Inflammatory macrophage (primary cell): Measurements from ENCODE around the gene TMEM253.
A peak's percentile ranks its signal among the peaks of the same experiment; 100 is the strongest.

ENCODE experiments used
- DNase-seq, 2 donors: peaks; one replicate each; pipeline ENCODE4 v3.0.0-alpha.2; 2020 to 2022

The TMEM253 gene

GRCh38 chr14:21090940-21091663 lies 9.8 kb upstream of the TMEM253 start:
- DNase-seq, result no peak

- no peak for DNase-seq
These were observed 9.0 kb upstream of the TMEM253 start for GRCh38 chr14:21091821-21092272.

- DNase-seq, result peak; percentile 74 to 81
These were observed 8.4 kb upstream of the TMEM253 start for GRCh38 chr14:21092273-21093011.

GRCh38 chr14:21093018-21093417 lies 7.8 kb upstream of the TMEM253 start:
- DNase-seq, result no peak

DNA sequence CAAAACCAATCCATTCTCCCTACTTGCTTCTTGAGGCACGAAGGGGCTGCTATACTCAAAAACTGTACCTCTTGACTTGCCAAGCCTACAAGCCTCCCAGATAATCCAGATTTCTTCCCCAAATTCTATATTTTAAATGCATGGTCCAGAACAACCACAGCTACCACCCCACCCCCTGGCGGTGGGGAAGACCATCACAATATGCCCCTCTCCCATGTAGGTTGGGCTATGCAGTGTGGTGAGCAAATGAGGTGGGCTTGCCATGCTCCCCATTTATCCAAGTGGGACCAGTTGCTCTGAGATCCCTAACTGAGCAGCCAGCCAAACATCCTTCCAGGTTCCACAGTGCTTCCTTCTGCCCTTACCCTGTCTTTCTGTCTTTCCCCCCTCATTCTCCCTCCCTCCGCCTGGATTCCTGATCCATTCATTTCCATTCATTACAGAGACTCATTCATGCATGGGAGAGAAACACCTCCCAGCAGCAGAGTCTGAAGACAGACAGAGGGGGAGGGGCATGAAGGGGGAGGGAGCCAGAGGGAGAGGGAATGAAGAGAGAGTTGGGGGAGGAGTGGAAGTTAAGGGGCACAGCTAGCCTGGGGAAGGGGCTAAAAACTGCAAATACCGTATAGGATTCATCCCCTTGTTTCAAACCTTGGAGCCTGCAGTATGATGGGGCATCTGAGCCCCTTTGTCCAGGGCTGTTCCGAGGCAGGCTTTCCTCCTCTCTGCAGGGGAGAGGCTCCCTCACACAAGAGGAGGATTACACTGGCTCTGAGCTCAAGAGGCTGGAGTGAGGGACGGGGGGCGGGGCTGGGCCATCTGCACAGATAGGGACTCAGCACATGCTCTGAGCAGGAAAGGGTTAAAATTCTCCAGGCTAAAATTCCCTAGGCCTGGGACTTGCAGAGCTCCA lies 6.8 kb upstream of the TMEM253 start:
- no peak for DNase-seq

DNA sequence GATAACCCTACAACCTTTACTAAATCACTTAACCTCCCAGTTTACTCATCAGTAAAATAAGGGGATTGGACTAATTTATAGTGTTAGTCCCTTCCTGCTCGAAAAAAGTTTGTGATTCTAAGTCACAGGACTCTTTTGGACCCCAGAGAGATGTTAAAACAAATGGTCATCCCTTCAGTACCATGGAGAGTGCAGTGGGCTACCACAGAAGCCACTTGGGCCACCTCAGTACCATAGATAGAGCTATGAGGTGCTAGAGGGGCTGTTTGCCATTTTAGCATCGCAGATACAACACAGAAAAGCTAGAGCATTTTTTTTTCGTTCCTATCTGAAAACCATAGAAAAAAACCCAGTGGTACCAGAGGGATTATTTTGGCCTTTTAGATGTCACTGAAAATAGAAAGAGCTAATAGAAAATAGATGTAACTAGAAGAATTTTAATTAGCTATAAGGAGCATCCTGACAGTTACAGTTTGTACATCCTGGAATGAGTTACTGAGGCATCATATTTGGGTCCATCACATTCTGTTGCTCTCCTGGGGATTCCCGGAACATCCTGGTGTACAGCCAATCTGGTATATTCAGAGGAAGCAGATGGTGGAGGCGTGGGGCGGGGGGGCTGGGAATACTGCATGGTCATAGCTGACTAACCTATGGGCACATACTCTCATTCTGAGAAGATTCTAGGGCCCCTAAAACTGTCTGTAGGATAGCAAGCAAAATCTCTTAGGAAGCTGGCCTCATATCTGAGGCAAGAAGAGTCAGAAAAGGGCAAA lies 5.2 kb upstream of the TMEM253 start:
- no peak for DNase-seq

- DNase-seq, result no peak
These were observed 4.4 kb upstream of the TMEM253 start for GRCh38 chr14:21096438-21096837.

DNA sequence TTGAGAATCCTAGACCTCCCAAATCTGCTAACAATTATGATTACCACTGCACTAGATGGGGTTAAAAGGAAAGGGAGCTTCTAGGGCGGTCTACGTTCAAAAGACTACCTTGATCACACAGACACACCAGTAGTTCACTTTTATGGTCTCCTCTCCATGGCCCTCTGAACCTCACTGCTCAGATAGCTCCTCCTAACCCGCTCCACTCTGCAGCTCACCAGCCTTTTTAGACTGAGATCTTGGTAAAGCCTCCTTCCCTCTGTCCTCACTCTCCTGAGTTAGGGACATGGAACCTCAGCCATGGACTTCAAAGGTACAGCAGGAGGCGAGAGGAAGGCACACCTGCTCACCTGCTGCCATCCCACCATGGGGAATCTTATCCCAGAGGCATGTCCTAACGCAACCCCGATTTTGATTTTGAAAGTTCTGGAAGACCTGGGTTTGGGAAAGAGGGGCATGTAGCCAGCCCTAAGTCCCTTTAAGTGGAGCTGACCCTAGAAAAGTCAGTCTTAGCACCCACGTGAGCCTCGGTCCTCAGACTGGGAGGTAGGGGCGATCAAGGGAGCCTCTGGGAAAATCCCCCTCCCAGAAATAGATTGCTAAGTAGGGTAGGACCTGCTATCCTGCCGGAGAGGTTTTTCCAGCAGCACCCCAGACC lies 3.8 kb upstream of the TMEM253 start:
- DNase-seq, result no peak

- peak; percentile 12 to 52 for DNase-seq
These were observed 3.2 kb upstream of the TMEM253 start for GRCh38 chr14:21097636-21098075.

DNA sequence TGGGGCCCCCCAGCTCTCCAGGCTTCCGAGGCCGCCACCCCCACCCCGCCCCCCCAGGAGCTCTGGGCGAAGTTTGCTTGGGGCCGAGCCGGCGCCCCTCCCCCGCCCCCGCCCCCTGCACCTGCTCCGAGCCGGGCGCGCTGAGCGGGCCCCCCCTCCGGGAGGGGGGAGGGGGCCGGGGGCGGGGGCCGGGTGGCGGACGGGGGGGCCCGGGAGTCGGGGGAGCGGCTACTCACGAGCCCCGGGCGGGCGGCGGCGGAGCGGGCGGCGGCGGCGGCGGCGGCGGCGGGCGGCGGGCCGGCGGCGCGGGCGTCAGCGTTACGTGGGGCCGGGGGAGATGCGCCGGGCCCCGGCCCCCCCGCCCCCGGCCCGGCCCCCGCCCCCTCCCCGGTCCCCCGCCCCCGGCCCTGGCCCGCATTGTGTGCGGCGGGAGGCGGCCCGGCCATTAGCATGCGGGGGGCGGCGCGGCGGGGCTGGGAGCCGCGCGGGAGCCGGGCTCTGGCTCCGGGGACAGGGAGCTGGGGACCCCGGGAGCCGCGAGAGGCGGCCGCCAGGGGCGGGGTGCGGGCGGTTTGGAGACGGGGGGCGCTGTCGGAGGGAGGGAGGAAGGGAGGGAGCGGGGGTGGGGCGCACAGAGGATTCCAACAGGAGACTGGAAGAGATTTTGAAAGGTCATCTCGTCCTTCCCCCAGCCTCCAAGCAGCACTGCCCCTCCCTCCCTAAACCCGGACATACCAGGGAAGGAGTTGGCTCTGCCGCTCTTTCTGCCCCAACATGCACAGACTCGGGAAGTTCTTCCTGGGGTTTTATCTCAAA lies 2.6 kb upstream of the TMEM253 start, which contains the start of gene ZNF219:
TSS of gene ZNF219 (minus strand) at position 580 of the 816 bp plus-strand sequence. CDS start 5,064 bp downstream, outside the sequence.
- peak; percentile 25 to 46 for DNase-seq

GRCh38 chr14:21098892-21099595 lies 1.8 kb upstream of the TMEM253 start:
- DNase-seq, result no peak

DNA sequence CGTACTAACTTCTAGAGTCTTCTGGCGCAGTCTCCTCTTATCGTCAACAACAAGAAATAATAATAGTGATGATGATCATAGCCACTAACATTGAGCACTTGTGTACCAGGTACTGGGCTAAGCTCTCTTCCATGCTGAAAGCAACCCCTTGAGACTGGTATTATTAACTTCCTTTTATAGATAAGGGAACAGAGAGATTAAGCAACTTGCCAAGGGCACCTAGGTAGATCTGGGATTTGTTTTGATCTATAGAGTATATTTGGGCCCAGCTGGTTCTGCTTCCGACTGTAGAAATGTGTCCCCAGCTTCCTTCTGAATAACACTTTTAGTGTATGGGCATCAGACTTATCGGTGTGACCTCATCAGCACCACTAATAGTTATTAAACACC lies 1.3 kb upstream of the TMEM253 start:
- no peak for DNase-seq

DNA sequence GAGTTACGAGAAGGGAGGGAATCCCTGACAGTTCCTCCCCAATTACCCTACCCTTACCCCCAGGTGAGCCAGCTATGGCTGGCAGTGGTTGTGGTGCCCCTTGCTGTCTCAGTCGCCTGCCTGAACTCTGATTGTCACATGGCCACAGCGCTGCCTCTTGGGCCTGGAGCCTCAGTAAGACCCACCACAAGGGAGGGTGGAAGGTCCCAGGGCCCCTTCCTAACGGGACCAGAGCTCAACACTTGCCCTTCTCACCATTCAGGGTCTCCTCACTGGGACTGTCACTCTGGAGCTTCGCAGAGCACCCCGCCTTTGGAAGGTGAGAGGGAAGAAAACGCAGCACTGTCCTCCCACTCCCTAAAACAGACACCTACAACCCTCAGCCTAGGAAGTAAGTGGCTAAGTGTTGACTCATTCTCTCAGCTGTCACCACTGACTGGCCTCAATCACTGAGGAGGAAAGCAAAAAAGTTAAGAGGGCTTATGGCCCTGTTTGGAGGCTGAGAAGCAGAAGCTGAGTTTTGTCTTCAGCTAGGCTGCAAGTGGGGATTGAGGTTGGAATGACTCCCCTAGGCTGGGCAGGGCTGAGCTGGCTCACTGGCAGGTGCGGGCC lies 1.0 kb downstream of the TMEM253 start:
- DNase-seq, result peak; percentile 10 to 49

GRCh38 chr14:21102521-21103410 lies 1.9 kb downstream of the TMEM253 start:
- DNase-seq, result no peak

DNA sequence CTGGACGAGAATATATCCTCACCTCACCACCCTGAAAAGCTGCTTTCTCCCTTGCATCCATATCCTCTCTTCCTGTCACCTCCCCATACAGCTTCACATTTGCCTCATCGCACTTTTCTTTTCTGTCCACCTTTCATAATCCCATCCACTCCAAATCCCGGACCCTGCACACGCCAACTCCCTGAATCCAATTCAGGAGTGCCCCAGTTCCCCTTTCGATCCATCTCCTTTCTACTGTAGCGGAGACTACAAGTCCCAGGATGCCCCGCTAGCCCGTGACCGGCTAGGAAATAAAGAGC lies 2.5 kb downstream of the TMEM253 start:
- no peak for DNase-seq

DNA sequence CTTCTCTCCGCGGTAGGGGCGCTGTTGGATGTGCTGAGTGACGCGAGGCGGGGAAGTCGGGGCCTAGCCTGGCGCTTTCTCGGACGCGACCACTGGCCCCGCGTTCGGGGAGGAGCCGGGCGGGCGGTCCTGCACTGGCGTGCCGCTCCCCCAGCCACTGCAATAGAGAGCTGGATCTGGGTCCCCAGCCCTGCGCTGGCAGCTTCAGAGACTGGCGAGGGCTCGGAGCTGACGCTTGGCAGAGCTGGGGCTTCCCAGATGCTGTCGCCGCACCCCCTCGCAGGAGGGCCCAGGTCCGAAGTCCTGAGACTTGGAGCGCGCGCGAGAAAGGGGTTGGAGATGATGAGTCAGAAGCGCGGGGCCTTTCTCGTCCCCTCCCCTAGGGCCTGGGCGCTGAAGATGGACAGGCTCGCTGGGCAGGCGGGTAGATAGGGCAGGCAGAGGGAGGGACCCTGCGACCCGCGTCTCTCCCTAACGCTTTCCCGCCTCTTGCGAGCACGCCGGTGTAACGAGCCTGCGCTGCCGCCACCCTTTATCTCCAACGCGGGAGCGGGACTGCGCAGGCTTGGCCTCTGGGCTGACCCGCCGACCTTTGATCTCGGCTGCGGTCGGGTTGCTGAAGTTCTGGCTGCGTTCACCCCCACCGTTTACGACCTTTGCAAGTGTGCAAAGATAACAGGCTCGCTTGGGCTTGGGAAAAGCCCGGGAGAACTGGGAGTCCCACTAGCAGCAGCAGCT lies 3.0 kb downstream of the TMEM253 start:
- DNase-seq, result peak; percentile 98

- peak; percentile 66 to 78 for DNase-seq
These were observed 3.7 kb downstream of the TMEM253 start for GRCh38 chr14:21104448-21105060.
